ENCODE data around the gene KLRC4.
"Not testable (repeated sequence)": the region's sequence is repeated elsewhere in the genome, so short reads cannot be mapped to it uniquely, and the experiment has no call there.

KLRC4 gene, protein sequence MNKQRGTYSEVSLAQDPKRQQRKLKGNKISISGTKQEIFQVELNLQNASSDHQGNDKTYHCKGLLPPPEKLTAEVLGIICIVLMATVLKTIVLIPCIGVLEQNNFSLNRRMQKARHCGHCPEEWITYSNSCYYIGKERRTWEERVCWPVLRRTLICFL

DNA sequence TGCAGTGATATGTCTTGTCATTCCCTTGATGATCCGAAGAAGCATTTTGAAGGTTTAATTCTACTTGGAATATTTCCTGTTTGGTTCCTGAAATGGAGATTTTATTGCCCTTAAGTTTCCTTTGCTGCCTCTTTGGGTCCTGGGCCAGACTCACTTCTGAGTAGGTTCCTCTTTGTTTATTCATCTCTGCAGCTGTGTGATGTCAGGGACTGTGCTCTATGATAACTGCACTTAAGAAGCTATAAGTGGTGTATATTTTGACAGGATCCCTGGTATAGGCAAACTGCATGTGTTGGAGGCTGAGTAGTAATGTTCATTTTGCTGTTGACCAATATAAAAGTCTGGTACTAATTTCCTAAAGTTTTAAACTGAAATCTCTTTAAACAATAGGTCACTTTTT, at the start of gene KLRC4:
Gene KLRC4, minus strand, starts transcription at position 366 of the 400 bp plus-strand sequence. Its CDS starts 182 bp downstream, at position 184.
- peak; percentile 82 for ATAC-seq

DNA sequence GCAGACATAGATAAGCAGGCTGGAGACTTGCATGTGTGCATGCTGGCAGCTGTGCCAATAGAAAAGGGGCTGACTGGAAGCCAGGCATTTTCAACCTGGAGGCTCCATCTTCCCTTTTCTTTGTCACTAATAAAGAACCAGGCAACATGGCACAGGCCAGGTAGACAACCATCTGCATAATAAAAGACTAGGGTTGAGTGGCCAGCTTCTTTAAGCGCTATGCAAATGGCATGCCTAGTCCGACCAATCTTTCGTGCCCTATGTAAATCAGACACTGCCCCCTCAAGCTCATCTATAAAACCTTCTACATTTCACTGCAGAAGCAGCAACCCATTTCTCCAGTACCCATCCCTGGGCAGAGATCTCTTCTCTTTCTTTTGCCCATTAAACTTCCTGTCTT, 48.2 kb upstream of the KLRC4 start:
- DNase-seq (no peak), ATAC-seq (no peak)

More for the DNA sequence above, at the start of gene KLRC4:
- DNase-seq, result no peak

DNA sequence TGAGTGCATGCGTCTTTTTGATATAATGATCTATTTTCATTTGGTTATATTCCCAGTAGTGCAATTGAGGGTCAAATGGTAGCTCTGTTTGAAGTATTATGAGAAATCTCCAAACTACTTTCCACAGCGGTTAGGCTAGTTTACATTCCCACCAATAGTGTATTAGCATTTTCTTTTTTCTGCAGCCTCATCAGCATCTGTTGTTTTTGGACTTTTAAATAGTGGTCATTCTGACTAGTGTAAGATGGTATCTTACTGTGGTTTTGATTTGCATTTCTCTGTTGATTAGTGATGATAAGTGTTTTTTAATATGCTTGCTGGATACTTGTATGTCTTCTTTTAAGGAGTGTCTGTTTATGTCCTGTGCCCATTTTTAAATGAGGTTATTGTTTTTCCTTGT, 47.3 kb upstream of the KLRC4 start:
- no peak for ATAC-seq
- DNase-seq, result no peak

DNA sequence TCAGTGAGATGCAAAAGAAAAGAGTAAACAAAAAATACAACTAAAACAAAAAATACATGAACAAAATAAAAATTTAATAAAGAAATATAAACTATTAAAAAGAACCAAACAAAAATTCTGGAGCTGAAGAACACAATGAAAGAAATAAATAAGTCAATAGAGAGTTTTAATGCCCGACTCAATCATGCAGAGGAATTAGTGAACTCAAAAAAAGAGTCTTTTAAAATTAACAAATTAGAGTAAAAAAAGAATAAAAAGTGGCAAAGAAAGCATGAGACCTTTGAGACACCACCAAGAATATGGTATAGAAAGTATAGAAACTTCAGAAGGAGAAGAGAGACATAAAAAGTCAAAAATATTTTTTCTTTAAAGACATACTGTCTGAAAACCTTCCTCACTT, 46.2 kb upstream of the KLRC4 start:
- ATAC-seq, result no peak
- DNase-seq, result no peak

DNA sequence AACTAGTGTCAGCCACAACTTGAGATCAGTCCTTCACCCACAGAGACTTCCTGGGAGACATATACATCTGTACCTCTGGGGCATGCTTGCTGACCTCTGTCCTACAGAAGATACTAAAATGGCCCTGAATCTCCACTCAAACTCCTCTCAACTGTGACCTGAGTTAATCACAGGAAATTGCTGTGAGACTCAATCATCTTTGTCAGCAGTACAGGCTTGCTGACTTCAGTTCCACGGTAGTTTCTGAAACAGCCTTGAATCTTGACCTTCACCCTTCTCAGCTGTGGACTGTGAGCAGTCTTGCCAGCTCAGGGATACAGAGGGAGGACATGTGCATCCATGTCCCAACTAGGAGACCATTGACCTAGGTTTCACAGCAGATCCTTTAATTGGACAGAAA, 45.0 kb upstream of the KLRC4 start:
- ATAC-seq (no peak), DNase-seq (no peak)

DNA sequence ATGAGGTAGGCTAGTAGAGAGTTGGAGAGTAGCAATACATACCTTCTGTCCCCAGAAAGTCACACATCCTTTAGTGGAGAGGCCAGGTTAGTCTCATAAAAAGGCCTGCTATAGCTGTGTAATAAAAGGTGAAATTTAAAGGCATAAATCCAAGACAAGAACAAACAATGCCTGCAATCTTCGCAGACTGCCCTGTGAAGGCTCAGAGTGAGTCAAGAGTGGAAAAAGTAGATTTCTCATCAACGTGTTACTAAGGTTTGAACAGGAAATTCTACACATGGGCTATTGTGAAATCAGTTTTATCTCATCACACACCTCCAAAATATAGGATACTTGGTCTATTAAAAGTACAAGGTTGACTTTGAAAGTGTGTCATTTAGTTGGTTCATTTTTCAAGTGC, 43.6 kb upstream of the KLRC4 start, which contains the start of gene KLRC1:
Gene KLRC1, minus strand, starts transcription at position 222 of the 400 bp plus-strand sequence. CDS start 2,221 bp downstream, outside the sequence.
- peak; percentile 75 for ATAC-seq
- DNase-seq, result no peak

DNA sequence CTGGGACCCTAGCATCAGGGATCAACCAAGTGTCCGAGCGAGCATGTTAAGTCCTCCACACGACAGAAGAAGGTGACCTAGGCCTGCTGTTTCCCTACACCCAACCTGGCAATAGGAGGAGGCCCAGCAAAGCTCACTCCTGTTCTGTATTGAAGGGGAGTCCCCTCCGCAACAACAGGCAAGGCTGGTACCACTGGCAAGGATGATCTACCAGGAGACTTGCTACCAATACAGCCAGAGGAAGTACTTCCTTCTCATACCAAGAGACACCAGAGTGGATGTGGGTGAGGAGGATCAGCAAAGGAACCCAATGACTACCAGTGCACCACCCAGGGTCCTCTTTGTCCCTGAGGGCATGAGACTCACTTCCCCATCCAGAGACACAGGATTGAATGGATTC, 38.7 kb upstream of the KLRC4 start:
- no peak for ATAC-seq
- no peak for DNase-seq

DNA sequence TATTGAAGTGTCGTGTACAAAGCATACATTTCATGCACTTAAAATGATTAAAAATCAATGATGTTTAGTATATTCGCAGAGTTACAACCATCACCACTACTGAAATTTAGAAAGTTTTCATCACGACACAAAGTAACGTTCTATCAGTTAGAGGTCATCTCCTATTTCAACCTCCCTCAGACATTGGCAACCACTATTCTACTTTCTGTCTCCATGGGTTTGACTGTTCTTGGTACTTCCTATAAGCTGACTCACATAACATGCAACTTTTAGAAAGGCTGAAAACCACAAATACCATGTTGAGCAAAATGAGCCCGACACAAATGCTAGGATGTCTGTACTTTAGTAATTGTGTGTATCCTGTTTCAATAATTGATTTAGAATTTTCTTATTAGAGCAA, 36.5 kb upstream of the KLRC4 start:
- peak; percentile 96 for ATAC-seq
- DNase-seq, result not testable (repeated sequence)

DNA sequence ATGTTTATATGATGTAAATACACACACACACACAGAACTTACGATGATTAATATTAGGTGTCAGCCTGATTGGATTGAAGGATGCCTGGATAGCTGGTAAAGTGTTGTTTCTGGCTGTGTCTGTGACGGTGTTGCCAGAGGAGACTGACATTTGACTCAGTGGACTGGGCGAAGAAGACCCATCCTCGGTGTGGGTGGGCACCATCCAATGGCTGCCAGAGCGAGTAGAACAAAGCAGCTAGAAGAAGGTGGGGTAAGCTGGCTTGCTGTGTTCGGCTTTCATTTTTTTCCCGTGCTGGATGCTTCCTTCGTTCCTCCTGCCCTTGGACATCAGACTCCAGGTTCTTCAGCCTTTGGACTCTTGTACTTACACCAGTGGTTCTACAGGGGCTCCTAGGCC, 31.6 kb upstream of the KLRC4 start:
- not testable (repeated sequence) for DNase-seq, ATAC-seq

DNA sequence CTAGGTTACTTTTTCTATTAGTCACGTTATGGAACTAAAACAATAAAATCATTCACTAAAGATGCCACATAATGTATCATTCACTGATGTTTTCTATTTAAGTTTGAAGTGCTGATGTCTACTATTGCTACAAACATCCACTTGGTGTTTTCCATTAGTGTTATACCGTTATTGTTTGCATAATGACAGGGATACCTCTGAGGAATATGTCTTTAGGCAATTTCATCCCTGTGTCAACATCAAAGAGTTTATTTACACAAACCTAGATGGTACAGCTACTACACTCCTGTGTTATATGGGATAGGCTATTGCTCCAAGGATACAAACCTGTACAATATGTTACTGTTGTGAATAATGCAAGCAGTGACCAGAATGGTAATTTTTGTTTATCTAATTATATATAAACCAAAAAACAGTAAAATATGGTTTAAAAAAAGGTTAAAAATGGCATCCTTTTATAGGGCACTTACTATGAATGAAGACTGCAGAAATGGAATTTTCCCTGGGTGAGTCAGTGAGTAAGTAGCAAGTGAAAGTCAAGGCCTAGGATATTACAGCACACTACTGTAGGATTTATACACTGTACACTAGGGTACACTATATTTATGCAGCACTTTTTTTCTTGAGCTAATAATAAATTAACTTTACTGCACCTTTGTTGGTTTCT, 30.2 kb upstream of the KLRC4 start:
- not testable (repeated sequence) for DNase-seq
- peak; percentile 69 for ATAC-seq

DNA sequence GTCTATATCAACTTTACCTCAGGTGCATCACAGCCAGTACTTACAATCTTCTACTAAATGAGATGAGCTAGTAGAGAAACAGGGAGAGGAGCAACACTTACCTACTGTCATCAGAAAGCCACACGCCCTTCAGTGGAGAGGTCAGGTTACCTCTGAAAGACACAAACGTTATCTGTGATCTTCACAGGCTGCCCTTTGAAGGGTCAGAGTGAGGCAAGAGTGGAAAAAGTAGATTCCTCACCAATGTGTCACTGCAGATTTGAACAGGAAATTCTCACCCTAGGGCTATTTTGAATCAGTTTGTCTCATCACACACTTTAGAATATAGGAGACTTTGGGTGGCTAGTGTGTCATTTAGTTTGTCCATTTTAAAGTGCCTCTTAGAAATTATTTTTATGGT, 28.0 kb upstream of the KLRC4 start:
- DNase-seq, result not testable (repeated sequence)
- ATAC-seq, result peak; percentile 87

DNA sequence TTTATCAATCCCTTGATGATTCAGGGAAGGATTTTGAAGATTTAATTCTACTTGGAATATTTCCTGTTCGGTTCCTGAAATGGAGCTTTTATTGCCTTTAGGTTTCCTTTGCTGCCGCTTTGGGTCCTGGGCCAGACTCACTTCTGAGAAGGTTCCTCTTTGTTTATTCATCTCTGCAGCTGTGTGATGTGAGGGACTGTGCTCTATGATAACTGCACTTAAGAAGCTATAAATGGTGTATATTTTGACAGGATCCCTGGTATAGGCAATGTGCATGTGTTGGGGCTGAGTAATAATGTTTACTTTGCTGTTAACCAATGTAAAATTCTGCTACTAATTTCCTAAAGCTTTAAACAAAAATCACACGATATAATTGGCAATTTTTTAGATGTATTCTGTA, 26.3 kb upstream of the KLRC4 start, which contains the start of gene KLRC2:
Gene KLRC2, minus strand, starts transcription at position 195 of the 400 bp plus-strand sequence. Its CDS starts 24 bp downstream, at position 171.
- DNase-seq, result not testable (repeated sequence)
- ATAC-seq, result peak; percentile 36

DNA sequence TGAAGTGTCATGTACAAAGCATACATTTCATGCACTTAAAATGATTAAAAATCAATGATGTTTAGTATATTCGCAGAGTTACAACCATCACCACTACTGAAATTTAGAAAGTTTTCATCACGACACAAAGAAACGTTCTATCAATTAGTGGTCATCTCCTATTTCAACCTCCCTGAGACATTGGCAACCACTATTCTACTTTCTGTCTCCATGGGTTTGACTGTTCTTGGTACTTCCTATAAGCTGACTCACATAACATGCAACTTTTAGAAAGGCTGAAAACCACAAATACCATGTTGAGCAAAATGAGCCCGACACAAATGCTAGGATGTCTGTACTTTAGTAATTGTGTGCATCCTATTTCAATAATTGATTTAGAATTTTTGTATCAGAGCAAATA, 21.1 kb upstream of the KLRC4 start:
- ATAC-seq, result peak; percentile 83
- DNase-seq, result not testable (repeated sequence)

DNA sequence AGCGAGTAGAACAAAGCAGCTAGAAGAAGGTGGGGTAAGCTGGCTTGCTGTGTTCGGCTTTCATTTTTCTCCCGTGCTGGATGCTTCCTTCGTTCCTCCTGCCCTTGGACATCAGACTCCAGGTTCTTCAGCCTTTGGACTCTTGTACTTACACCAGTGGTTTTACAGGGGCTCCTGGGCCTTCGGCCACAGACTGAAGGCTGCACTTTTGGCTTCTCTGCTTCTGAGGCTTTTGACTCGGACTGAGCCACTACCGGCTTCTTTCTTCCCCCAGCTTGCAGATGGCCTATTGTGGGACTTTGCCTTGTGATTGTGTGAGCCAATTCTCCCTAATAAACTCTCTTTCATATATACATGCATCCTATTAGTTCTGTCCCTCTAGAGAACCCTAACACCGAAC, 16.4 kb upstream of the KLRC4 start:
- ATAC-seq, DNase-seq: not testable (repeated sequence)

DNA sequence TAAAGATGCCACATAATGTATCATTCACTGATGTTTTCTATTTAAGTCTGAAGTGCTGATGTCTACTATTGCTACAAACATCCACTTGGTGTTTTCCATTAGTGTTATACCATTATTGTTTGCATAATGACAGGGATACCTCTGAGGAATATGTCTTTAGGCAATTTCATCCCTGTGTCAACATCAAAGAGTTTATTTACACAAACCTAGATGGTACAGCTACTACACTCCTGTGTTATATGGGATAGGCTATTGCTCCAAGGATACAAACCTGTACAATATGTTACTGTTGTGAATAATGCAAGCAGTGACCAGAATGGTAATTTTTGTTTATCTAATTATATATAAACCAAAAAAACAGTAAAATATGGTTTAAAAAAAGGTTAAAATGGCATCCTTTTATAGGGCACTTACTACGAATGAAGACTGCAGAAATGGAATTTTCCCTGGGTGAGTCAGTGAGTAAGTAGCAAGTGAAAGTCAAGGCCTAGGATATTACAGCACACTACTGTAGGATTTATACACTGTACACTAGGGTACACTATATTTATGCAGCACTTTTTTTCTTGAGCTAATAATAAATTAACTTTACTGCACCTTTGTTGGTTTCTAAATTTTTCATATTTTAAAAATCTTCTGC, 14.8 kb upstream of the KLRC4 start:
- ATAC-seq, result peak; percentile 48
- not testable (repeated sequence) for DNase-seq

DNA sequence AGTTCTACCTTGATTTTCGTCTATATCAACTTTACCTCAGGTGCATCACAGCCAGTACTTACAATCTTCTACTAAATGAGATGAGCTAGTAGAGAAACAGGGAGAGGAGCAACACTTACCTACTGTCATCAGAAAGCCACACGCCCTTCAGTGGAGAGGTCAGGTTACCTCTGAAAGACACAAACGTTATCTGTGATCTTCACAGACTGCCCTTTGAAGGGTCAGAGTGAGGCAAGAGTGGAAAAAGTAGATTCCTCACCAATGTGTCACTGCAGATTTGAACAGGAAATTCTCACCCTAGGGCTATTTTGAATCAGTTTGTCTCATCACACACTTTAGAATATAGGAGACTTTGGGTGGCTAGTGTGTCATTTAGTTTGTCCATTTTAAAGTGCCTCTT, 12.6 kb upstream of the KLRC4 start:
- ATAC-seq, result peak; percentile 99
- DNase-seq, result not testable (repeated sequence)

DNA sequence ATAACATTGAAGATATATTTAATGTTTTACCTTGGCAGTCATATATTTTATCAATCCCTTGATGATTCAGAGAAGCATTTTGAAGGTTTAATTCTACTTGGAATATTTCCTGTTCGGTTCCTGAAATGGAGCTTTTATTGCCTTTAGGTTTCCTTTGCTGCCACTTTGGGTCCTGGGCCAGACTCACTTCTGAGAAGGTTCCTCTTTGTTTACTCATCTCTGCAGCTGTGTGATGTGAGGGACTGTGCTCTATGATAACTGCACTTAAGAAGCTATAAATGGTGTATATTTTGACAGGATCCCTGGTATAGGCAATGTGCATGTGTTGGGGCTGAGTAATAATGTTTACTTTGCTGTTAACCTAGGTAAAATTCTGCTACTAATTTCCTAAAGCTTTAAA, 10.8 kb upstream of the KLRC4 start, which contains the start of gene KLRC3:
Gene KLRC3, minus strand, starts transcription at position 262 of the 400 bp plus-strand sequence. Its CDS starts 45 bp downstream, at position 217.
- not testable (repeated sequence) for DNase-seq, ATAC-seq

DNA sequence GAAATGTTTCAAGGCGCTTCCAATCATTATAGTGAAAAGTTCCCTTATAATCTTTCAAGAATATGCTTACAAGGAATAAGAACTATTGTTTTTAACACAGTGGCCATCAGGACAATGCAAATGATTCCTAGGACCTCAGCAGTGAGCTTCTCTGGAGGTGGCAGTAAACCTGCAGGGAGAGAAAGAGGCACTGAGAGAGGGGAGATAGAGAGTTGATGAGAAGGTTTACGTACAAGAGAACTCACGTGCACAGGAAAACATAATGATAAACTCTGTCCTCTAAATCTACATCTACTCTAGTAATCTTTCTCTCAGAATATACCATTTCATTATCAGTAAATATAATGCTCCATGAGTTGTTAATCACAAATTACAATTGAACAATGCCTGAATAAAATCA, 715 bp downstream of the KLRC4 start:
- DNase-seq, result no peak
- no peak for ATAC-seq

DNA sequence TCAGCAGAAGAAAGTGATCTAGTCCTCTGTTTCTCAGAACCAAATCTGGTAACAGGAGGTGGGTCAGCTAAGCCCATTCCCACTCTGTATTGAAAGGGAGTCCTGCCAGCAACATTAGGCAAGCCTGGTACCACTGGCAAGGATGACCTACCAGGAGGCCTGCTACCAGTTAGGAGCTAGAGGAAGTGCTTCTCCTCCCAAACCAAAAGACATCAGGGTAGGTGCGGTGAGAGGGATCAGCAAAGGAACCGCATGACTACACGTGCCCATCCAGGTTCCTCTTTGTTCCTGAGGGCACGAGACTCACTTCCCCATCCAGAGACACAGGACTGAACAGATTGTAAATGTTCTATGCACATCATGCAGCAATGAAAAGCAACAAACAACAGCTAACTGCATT, 2.8 kb downstream of the KLRC4 start:
- no peak for ATAC-seq

DNA sequence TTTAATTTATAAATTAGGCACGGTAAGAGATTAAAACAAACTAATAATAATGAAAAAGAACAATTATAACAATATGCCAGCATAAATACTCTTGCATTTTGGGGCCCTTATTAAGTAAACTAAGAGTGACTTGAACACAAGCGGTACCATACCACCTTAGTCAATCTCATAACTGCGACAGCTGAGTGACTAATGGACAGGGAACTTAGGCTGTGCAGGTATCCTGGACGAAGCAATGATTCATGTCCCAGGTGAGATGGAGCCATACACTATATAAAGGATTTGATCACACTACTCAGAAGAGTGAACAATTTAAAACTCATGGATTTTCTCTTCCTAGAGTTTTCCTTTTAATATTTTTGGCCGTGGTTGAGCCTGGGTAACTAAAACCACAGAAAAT, 4.3 kb downstream of the KLRC4 start:
- ATAC-seq, result peak; percentile 69
- DNase-seq, result no peak

More for the DNA sequence above, 2.8 kb downstream of the KLRC4 start:
- peak; percentile 30 for DNase-seq

DNA sequence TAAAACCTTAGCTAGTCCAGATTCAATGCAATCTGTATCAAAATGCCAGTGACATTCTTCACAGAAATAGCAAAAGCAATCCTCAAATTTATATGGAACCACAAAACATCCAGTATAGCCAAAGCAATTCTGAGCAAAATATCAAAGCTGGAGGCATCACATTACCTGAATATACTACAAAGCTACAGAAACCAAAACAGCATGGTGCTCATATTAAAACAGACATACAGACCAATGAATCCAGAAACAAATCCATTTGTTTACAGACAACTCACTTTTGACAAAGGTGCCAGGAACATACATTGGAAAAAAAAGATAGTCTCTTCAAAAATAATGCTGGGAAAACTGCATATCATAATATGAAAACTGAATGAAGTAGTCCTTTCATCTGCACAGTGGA, 4.8 kb downstream of the KLRC4 start:
- ATAC-seq (no peak), DNase-seq (no peak)

DNA sequence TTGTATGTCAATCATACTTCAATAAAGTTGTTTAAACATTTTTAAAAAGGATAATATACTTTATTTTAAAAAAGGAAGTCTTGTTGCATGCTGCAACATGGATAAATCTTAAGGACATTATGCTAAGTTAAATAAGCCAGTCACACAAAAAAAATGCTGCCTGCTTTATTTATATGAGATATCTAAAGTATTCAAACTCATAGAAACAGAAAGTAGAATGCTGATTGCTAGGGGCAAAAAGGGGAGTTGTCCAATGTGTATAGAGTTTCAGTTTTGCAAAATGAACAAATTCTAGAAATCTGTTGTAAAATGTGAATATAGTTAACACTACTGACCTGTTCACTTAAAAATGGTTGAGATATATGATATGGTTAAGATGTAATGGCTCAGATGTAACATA, 8.7 kb downstream of the KLRC4 start:
- no peak for DNase-seq
- no peak for ATAC-seq

DNA sequence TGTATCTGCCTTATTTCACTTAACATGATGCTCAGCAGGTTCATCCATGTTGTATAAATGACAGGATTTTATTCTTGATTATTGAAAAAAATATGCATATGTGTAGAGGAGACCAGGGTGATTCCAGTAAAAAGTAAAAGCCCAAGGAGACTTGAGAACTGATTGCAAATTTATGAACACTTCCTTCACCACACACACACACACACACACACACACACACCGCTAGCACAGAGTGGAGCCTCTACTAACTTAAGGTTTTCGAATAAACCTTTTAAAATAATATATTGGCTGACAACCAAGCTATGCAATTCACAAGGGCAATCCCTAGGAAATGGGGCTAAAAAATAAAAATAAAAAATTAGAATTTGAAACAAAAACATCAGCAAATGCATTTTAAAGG, 11.4 kb downstream of the KLRC4 start:
- ATAC-seq (no peak), DNase-seq (no peak)
